ENCODE measurements around the gene PPP6R2.

The PPP6R2 gene

GRCh38 chr22:50317178-50317577 lies 25.9 kb upstream of the PPP6R2 start:
- Histone ChIP-seq H3K79me2 (ENCODE audit: control insufficient read depth, low read length) (peaks cover 10% of the 10 kb centered on the region), H3K9me2 (replicated peaks; ENCODE audit: control insufficient read depth, low read length) (no peaks in the 10 kb centered on the region), H3K4me2 (ENCODE audit: low read length) (peak overlapping the region; percentile 63; the same call in 1 of the 2 replicates), H3F3A (ENCODE audit: control insufficient read depth, insufficient read depth) (peaks cover 10% of the 10 kb centered on the region), H3K27ac (ENCODE audit: low read depth, low read length) (no peak overlapping the region), H3K4me3 (ENCODE audit: low read length) (no peak overlapping the region), H3K4me1 (ENCODE audit: control insufficient read depth, low read length) (peaks cover 76% of the 10 kb centered on the region), H3K9me3 (ENCODE audit: control insufficient read depth, insufficient read depth, low read length) (no peaks in the 10 kb centered on the region), H3K27me3 (ENCODE audit: control insufficient read depth, low read length) (no peaks in the 10 kb centered on the region), H4K20me1 (ENCODE audit: control insufficient read depth, insufficient read depth, low read depth, low read length) (no peaks in the 10 kb centered on the region), H3K36me3 (ENCODE audit: control insufficient read depth, low read length) (no peaks in the 10 kb centered on the region)
- TF ChIP-seq CTCF (IDR thresholded peaks at IDR 0.05; ENCODE audit: low read depth, low read length, poor library complexity, severe bottlenecking) (no peak), EZH2phosphoT487 (IDR thresholded peaks at IDR 0.05; ENCODE audit: borderline replicate concordance, low read length) (no peak)

GRCh38 chr22:50317674-50318073 lies 25.5 kb upstream of the PPP6R2 start:
- H3K9me2 ChIP-seq (replicated peaks; ENCODE audit: control insufficient read depth, low read length): no peaks in the 10 kb centered on the region
- H3K4me3 ChIP-seq (ENCODE audit: low read length): no peak overlapping the region
- H4K20me1 ChIP-seq (ENCODE audit: control insufficient read depth, insufficient read depth, low read depth, low read length): no peaks in the 10 kb centered on the region
- H3K36me3 ChIP-seq (ENCODE audit: control insufficient read depth, low read length): no peaks in the 10 kb centered on the region
- H3F3A ChIP-seq (ENCODE audit: control insufficient read depth, insufficient read depth): peaks cover 10% of the 10 kb centered on the region
- H3K27me3 ChIP-seq (ENCODE audit: control insufficient read depth, low read length): no peaks in the 10 kb centered on the region
- peak overlapping the region; percentile 63 for H3K4me2 ChIP-seq (ENCODE audit: low read length)
- peaks cover 10% of the 10 kb centered on the region for H3K79me2 ChIP-seq (ENCODE audit: control insufficient read depth, low read length)
- peaks cover 72% of the 10 kb centered on the region for H3K4me1 ChIP-seq (ENCODE audit: control insufficient read depth, low read length)
- H3K27ac ChIP-seq (ENCODE audit: low read depth, low read length): no peak overlapping the region
- H3K9me3 ChIP-seq (ENCODE audit: control insufficient read depth, insufficient read depth, low read length): no peaks in the 10 kb centered on the region
- no peak for TF ChIP-seq EZH2phosphoT487 (IDR thresholded peaks at IDR 0.05; ENCODE audit: borderline replicate concordance, low read length)
- TF ChIP-seq CTCF (IDR thresholded peaks at IDR 0.05; ENCODE audit: low read depth, low read length, poor library complexity, severe bottlenecking): no peak

- Histone ChIP-seq H3K4me2 (ENCODE audit: low read length) (peak overlapping the region; percentile 63), H3K4me3 (ENCODE audit: low read length) (peak overlapping the region; percentile 40), H3K27me3 (ENCODE audit: control insufficient read depth, low read length) (no peaks in the 10 kb centered on the region), H3K79me2 (ENCODE audit: control insufficient read depth, low read length) (peaks cover 7% of the 10 kb centered on the region), H3K9me3 (ENCODE audit: control insufficient read depth, insufficient read depth, low read length) (no peaks in the 10 kb centered on the region), H4K20me1 (ENCODE audit: control insufficient read depth, insufficient read depth, low read depth, low read length) (no peaks in the 10 kb centered on the region), H3K36me3 (ENCODE audit: control insufficient read depth, low read length) (no peaks in the 10 kb centered on the region), H3K27ac (ENCODE audit: low read depth, low read length) (peak overlapping the region; percentile 4; the same call in 1 of the 2 replicates), H3K9me2 (replicated peaks; ENCODE audit: control insufficient read depth, low read length) (no peaks in the 10 kb centered on the region), H3F3A (ENCODE audit: control insufficient read depth, insufficient read depth) (peaks cover 10% of the 10 kb centered on the region), H3K4me1 (ENCODE audit: control insufficient read depth, low read length) (peaks cover 66% of the 10 kb centered on the region)
- TF ChIP-seq CTCF (IDR thresholded peaks at IDR 0.05; ENCODE audit: low read depth, low read length, poor library complexity, severe bottlenecking): peak; percentile 35
- no peak for TF ChIP-seq EZH2phosphoT487 (IDR thresholded peaks at IDR 0.05; ENCODE audit: borderline replicate concordance, low read length)
Measured at GRCh38 chr22:50318356-50318697, 24.8 kb upstream of the PPP6R2 start.

Data from DOHH2 (cell line).